Gastroesophageal sphincter (tissue), 3 donors: Measurements from ENCODE around the gene MSRB1.

Experiments used
- CTCF ChIP-seq, 4 experiments: fragments of 200-600 bp in 2 of 4; fragments of 450-650 bp in 2 of 4; sonication (generic) in 1 of 4; IDR thresholded peaks; one replicate each; pipeline ENCODE4 v1.5.1; 2017 to 2019; ENCODE audit warnings: antibody characterized with exemption in 4 of 4, mild to moderate bottlenecking in 2 of 4, moderate library complexity in 2 of 4
- POLR2A ChIP-seq, 2 donors: fragments of 450-650 bp; IDR thresholded peaks; one replicate each; pipeline ENCODE4 v1.6.1; 2017; ENCODE audit warnings: antibody characterized with exemption in 2 of 2, mild to moderate bottlenecking in 2 of 2, moderate library complexity in 1 of 2
- POLR2AphosphoS5 ChIP-seq: sonication (generic); formaldehyde crosslinking; IDR thresholded peaks from one replicate; pipeline ENCODE4 v1.6.1; 2017; ENCODE audit warnings: antibody characterized with exemption

GRCh38 chr16:1975432-1976215 lies 32.6 kb upstream of the MSRB1 start:
- TF ChIP-seq CTCF (IDR thresholded peaks at IDR 0.05) (no peak), POLR2AphosphoS5 (no peak), POLR2A (IDR thresholded peaks at IDR 0.05) (no peak)
